HepG2 (cell line): ENCODE results near the gene LOXL3. TPM values are rescaled to one million over a fixed set of nuclear protein-coding genes. Genes with fewer than 3 reads are reported as not detected.
A peak's percentile ranks its signal among the peaks of the same experiment; 100 is the strongest.

ENCODE experiments used
- BRD4 ChIP-seq: sonication (generic); formaldehyde crosslinking; IDR thresholded peaks from 2 replicates; pipeline ENCODE4 v1.4.0; 2020; ENCODE audit warnings: missing genetic modification reagents
- CTCF ChIP-seq: sonication (generic); formaldehyde crosslinking; IDR thresholded peaks from 2 replicates; pipeline ENCODE4 v1.5.0; 2020; ENCODE audit warnings: mild to moderate bottlenecking, missing genetic modification reagents, moderate library complexity
- DBP ChIP-seq: sonication (generic); formaldehyde crosslinking; IDR thresholded peaks from 2 replicates; pipeline ENCODE4 v1.4.0; 2020; ENCODE audit warnings: missing genetic modification reagents; ENCODE audit errors: not compliant biosample characterization
- ERF ChIP-seq: IDR thresholded peaks from 2 replicates; pipeline ENCODE4 v1.6.1; 2018; ENCODE audit warnings: missing biosample characterization, missing genetic modification reagents
- FOSL1 ChIP-seq: sonication (generic); formaldehyde crosslinking; IDR thresholded peaks from 2 replicates; pipeline ENCODE4 v1.9.0; 2021; ENCODE audit warnings: missing genetic modification reagents, borderline replicate concordance
- HOXA9 ChIP-seq: sonication (generic); formaldehyde crosslinking; IDR thresholded peaks from 2 replicates; pipeline ENCODE4 v1.8.1; 2022; ENCODE audit warnings: missing genetic modification reagents, mild to moderate bottlenecking, moderate library complexity, borderline replicate concordance
- NR3C1 ChIP-seq: sonication (generic); formaldehyde crosslinking; IDR thresholded peaks from 2 replicates; pipeline ENCODE4 v1.4.0; 2020; ENCODE audit warnings: missing genetic modification reagents
- PHF20 ChIP-seq: sonication (generic); formaldehyde crosslinking; IDR thresholded peaks from 2 replicates; pipeline ENCODE4 v1.5.0; 2020; ENCODE audit warnings: mild to moderate bottlenecking, missing genetic modification reagents
- RBM39 ChIP-seq: fragments of 200-400 bp; formaldehyde crosslinking; IDR thresholded peaks from one replicate; pipeline ENCODE4 v1.6.1; 2018; ENCODE audit warnings: antibody characterized with exemption, mild to moderate bottlenecking, low read depth, low read length; ENCODE audit not compliant: poor library complexity, severe bottlenecking
- SRSF1 ChIP-seq: fragments of 200-400 bp; formaldehyde crosslinking; optimal IDR thresholded peaks from 2 replicates; pipeline ENCODE3; 2017; ENCODE audit warnings: mild to moderate bottlenecking, low read depth, low read length, moderate library complexity
- STAG1 ChIP-seq: sonication (generic); formaldehyde crosslinking; IDR thresholded peaks from 2 replicates; pipeline ENCODE4 v1.4.0; 2020; ENCODE audit warnings: missing genetic modification reagents
- THRA ChIP-seq: sonication (generic); formaldehyde crosslinking; IDR thresholded peaks from 2 replicates; pipeline ENCODE4 v1.4.0; 2020; ENCODE audit warnings: missing genetic modification reagents, borderline replicate concordance
- ZFP41 ChIP-seq: sonication (generic); formaldehyde crosslinking; IDR thresholded peaks from 2 replicates; pipeline ENCODE4 v1.4.0; 2020; ENCODE audit warnings: mild to moderate bottlenecking, missing genetic modification reagents, borderline replicate concordance
- ZNF276 ChIP-seq: sonication (generic); formaldehyde crosslinking; IDR thresholded peaks from 2 replicates; pipeline ENCODE4 v1.4.0; 2020; ENCODE audit warnings: mild to moderate bottlenecking, low read depth, missing genetic modification reagents
- ZNF557 ChIP-seq: sonication (generic); formaldehyde crosslinking; IDR thresholded peaks from 2 replicates; pipeline ENCODE4 v1.4.0; 2020; ENCODE audit warnings: missing genetic modification reagents
- polyA plus RNA-seq, 8 experiments: library from polyadenylated mRNA; depleted of rRNA in 3 of 8; stranded (reverse) in 7 of 8; unstranded in 1 of 8; fragments of >200 nt; fragmentation: Illumina TruSeq in 4 of 8; extraction: Trizol in 4 of 8; gene quantifications; 2 replicates each; pipeline versions ENCODE4 v1.2.1 to v1.2.3, GENCODE V29; 2011 to 2016; ENCODE audit warnings: low read depth in 4 of 8, missing spikeins in 1 of 8, mixed read lengths in 1 of 8; ENCODE audit not compliant: insufficient read depth in 1 of 8
- total RNA-seq, 5 experiments: library from RNA; depleted of rRNA; stranded (reverse); fragments of >200 nt; fragmentation: Illumina TruSeq; extraction: Trizol; gene quantifications; 2 replicates each; pipeline ENCODE4 v1.2.3, GENCODE V29; 2016; ENCODE audit warnings: low read depth in 1 of 5
- TF ChIP-seq, protein P1 (sequence below): IDR thresholded peaks from 2 replicates; pipeline ENCODE4 v1.6.1; 2016; ENCODE audit warnings: missing genetic modification reagents, missing compliant biosample characterization

The LOXL3 gene
- total and polyA plus RNA-seq, 2 of the 13 experiments (the other 11 are each of a cell fraction or from before 2014, with no cell fraction given) = 0.55 to 6.5 TPM

DNA sequence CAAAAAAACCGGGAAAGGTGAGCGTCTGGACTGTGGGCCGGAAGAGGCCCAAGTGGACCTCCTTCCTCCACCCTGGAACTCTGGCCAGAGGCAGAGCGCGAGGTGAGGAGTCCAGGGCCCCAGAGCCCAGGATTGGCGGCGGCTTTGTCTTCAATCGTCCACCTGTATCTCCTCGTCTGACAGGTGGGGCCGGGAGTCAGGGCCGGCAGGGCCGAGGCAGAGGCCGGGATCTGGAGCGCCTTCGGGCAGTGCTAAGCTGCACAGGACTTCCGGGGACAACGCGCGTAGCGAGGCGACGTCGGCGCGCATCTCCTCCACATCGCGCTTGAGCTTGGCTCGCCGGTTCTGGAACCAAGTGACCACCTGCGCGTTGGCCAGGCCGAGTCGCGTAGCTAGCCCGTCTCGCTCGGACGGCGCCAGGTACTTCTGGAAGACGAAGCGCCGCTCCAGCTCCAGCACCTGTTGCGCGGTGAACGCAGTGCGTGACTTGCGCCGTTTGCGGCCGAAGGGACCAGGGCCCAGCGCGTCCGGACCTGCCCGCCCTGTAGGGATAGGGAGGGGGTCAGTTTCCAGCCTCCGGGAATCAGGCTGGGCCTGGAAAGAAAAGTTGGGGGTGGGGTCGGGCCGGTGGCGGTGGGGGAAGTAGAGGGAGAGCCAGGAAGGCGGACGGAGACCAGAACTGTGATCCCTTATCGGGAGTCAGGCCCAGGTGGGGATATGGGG, 55.8 kb downstream of the LOXL3 start (continued):
- TF ChIP-seq THRA (CRISPR knock-in tag) (no peak; the same call in 1 of the 2 replicates), ERF (0 out of 2 replicates have a peak, but pooled peaks have one; percentile 24), ZNF557 (CRISPR knock-in tag) (no peak), ZNF276 (CRISPR knock-in tag) (0 out of 2 replicates have a peak, but pooled peaks have one; percentile 40), HOXA9 (CRISPR knock-in tag) (no peak), RBM39 (peak; percentile 49), PHF20 (CRISPR knock-in tag) (peak; percentile 32; the same call in 1 of the 2 replicates), CTCF (peak; percentile 27; the same call in 1 of the 2 replicates), FOSL1 (CRISPR knock-in tag) (no peak), NR3C1 (CRISPR knock-in tag) (no peak), DBP (CRISPR knock-in tag) (no peak), BRD4 (CRISPR knock-in tag) (no peak), SRSF1 (no peak), STAG1 (CRISPR knock-in tag) (no peak), ZFP41 (CRISPR knock-in tag) (0 out of 2 replicates have a peak, but pooled peaks have one; percentile 63)
- TF ChIP-seq, protein P1, sequence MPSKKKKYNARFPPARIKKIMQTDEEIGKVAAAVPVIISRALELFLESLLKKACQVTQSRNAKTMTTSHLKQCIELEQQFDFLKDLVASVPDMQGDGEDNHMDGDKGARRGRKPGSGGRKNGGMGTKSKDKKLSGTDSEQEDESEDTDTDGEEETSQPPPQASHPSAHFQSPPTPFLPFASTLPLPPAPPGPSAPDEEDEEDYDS = no peak
